OCI-M2 (cell line): ENCODE results near the gene SPATA9.
A peak's percentile ranks its signal among the peaks of the same experiment; 100 is the strongest.
"Not testable (repeated sequence)": the region's sequence is repeated elsewhere in the genome, so short reads cannot be mapped to it uniquely, and the experiment has no call there.

ENCODE experiments used
- DNase-seq: peaks from one replicate; lab custom pipeline; 2025; ENCODE audit not compliant: unreplicated experiment; lab: John Stamatoyannopoulos, UW

SPATA9 gene

DNA sequence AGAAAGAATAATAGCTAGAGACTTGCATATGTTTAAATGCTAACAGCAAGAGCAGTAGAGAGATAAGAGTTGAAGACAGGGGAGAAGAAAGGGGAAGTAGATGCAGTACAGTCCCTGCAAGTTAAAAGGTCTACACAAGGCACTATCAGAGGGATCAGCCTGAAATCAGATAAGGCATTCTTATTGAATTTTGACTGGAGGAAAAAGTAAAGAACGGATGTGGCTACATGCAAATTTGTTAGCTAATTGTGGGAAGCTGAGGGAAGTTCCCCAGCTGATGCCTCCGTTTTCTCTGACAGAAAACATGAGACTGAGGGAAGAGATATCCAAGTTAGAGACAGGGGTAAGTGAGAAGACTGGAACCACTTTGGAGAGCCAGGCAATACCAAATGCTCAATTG lies 35.4 kb upstream of the SPATA9 start:
- peak; percentile 43 for DNase-seq

DNA sequence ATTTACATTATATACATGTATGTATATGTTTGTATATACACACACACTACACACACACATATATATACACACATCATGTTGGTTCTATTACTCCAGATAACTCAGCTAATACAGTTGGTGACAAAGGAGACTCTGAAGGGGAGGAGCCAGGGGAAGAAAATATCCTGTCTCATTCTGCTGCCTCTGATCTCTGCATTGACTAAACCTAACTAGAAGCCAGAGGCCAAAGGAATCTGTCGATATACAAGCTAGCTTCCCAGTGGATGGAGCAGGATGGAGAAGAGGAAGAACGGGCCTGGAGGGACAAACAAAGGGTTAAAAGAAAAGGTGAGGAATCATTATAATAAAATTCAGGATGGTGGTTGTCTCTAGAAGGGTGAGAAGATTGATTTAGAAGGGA lies 34.6 kb upstream of the SPATA9 start:
- DNase-seq: no peak

DNA sequence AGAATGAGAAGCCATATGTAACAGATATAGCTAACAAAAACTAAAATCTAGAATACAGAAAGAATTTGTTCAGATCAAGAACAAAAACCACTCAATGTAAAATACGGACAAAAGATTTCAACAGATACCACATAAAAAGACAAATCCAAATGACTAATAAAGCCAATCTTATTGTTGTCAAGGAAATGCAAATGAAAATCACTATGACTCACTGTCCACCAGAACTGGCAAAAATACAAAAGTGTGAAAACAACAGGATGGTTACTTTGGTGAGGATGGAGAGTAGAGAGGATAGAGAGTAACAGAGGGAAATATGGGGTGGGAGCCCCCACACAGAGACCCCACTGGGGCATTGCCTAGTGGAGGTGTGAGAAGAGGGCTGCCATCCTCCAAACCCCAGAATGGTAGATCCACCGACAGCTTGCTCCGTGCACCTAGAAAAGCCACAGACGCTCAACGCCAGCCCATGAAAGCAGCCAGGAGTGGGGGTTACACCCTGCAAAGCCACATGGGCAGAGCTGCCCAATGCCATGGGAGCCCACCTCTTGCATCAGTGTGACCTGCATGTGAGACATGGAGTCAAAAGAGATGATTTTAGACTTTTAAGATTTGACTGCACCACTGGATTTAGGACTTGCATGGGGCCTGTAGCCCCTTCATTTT lies 33.1 kb upstream of the SPATA9 start:
- no peak for DNase-seq

DNA sequence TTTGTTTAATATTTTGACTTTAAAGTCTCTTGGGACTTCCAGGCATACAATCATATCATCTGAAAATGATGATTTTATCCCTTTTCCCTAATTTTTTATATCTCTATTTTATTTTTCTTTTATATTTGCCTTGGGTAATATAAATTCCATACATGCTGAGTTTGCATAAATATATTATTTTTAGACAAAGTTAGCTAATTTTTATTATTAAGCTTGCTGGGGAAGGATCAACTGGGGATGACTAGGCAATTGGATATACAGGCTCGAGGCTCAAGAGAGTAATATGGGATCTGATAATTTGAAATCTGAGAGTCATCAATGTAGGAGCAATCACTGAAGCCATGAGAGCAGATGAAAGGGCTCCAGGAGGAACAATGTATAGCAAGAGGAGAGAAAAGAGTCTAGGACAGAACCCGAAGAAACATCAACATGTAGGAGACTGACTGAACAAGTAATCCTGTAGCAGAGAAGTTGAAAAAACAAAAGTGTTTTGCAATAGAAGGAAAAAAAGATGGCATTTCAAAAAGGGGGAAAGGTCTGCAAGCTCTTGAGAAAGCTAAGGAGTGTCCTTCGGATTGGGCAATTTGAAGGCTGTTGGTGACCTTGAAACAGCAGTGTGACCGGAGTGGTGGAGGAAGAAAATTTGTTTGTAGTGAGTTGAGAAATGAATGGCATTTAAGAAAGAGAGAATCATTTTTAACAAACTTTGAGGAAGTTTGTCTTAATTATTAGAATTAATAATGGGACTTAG lies 31.3 kb upstream of the SPATA9 start:
- DNase-seq: no peak

DNA sequence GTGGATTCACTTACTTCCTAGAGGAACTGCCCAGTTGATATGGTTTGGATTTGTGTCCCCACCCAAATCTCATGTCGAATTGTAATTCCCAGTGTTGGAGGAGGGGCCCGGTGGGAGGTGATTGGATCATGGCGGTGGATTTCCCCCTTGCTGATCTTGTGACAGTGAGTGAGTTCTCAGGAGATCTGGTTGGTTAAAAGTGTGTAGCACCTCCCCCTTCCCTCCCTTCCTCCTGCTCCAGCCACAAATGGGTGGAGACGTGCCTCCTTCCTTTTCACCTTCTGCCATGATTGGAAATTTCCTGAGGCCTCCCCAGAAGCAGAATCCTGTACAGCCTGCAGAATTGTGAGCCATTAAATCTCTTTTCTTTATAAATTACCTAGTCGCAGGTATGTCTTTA lies 30.5 kb upstream of the SPATA9 start:
- not testable (repeated sequence) for DNase-seq

DNA sequence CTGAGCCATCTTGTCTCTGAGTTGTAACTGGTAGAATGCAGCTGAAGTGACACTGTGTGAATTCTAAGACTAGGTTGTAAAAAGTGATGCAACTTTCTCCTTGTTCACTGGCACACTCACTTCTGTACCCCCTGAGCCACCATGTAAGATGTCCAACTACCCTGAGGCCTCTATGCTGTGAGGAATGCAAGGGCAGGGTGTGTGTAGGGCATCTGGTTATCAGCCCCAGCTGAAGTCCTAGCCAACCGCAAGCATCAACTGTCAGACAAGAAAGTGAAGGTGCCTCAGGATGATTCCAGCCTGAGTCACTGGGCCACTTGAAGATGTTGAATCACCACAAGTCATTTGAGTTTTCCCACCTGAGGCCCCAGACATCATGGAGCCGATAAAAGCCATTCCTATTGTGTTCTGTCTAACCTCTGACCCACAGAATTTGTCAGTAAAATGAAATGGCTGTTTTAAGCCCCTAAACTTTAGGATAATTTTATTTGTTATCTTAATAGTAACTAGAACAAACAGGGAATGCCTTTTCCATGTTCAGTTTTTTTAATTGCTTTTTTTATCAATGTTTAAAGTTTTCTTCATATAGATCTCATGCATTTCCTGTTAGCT lies 29.7 kb upstream of the SPATA9 start:
- peak; percentile 57 for DNase-seq

DNA sequence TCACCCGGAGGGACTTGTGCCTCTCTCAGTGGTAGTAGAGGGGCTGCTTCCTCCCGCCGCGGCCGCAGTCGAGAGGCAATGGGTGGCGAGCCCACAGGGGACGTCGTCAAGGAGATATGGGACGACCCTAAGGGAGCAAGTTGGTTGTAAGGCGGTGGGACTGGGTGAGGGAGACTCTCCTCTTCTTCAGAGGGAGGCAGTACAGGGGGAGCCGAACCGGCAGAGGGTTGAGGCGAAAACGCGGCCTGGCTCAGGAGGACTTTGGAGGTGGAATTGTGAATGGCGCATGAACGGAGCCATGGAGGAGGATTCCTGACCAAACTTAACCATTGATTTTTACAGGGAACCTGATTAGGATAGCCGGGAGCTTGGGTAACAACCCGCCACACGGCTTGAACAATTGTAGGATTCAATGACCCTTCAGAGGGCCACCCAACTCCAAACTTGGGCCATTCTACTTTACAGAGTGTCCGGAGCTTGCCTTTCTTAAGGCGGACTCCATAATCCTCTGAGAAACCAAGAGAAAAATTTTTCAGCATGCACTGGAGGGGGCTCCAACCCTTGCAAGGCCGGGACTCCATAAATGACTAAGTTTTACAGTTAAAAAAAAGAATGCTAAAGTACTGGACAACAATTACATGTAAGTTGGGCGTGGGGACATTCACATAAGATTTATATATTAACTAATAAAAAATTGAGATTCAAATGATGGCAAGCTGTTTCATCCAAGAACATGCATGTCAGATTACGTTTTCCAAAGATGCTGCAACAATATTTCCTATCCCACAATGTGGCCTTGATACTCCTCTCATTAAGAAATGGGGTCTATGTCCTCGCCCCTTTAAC lies 28.9 kb upstream of the SPATA9 start:
- peak; percentile 57 for DNase-seq

DNA sequence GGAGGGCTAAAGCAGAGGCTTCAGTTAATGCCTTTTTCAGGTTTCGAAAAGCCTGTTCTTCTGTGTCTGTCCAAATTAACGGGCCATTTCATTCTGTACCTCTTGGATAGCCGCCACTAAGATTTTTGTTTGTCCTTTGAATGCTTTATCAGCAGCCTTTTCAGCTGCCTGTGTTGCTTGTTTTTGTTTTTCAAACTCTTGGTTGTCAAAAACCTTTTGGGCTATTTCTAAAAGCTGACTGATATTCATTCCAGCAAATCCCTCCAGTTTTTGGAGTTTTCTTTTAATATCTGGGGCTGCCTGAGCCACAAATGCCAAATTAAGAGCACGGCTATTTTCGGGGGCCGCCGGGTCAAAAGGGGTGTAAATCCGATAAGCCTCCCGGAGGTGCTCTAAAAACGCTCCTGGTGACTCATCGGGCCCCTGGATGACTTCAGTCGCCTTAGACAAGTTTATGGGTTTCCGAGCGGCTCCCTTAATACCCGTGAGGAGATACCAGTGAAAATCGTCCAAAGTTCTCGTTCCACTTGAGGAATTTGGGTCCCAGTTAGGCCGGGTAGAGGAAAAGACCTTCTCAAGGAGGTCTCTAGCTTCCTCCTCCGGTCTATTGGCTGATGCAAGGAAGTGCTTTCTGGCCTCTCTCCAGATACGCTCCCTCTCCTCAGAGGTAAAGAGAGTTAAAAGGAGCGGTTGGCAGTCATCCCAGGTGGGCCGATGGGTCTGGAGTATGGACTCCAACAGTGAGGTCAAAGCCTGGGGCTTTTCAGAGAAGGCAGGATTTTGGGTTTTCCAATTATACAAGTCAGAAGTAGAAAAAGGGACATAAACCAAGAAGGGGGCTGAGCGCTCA lies 28.1 kb upstream of the SPATA9 start:
- peak; percentile 43 for DNase-seq

DNA sequence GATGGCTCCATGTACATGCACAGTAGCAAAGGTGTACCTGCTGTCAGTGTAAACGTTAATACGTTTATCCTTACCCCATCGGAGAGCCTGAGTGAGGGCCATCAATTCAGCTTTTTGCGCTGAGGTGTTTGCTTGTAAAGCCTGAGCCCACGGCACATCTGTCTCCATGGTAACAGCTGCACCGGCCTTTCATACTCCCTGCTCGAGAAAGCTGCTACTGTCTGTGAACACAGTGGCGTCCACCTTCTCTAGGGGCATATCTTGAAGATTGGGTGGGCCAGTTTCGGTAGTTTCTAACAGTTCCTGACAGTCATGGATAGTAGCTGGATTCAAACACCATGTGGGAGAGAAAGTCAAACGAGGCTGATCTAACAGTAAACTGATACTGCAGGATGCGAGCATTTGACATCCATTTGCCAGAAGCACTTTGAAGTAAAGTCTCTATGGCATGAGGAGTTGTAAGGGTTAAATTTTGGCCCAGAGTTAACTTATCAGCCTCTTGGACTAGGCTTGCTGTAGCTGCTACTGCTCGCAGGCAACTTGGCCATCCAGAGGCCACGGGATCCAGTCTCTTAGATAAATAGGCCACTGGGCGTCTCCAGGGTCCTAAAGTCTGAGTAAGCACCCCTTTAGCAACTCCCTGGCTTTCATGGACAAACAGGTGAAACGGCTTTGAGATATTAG lies 27.3 kb upstream of the SPATA9 start:
- peak; percentile 12 for DNase-seq

DNA sequence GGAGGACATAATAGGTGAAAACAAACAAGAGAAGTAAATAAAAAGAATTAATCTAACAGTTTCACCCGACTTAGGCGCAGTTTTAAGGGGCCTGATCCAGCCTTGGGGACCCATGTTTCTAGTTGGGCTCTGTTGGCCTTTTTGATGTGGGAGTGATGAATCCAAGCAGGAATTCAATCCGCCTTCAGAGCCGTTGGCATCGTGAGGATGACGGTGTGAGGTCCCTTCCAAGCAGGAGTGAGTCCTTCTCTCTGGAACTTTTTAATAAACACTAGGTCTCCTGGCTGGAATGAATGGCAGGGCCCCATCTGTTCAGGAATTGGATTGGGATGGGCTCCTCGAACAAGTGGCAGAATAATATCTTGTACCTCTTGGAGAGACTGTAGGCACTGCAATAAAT lies 26.1 kb upstream of the SPATA9 start:
- DNase-seq: no peak

DNA sequence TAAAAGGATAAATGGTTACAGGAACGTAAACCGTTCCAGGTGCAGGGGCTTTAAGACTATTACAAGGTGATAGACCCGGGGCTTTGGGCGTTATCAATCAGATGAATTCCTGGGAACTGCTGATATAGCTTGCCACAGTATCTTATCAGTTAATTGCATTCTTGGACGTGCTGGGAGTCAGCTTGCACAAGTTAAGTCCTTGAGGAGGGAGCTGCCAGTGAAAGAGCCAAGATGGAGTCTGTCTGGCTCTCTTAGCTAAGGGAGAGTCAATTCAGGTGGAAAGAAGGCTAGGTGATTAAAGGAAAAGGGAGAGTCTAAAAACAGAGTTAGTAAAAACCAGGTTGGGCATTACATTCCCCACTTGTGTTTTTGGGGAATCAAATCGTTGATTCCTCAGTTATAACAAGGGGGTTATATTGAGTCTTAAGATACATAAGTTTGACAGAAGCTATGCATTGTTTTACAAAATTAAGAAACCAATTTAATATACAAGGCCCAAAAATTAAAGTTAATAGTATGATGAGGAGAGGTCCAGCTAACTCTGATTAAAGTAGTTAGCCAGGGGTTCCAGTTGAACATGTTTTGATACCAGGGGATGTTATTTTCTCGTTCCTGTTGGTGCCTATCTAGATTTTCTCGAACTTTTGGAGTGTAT lies 24.9 kb upstream of the SPATA9 start:
- not testable (repeated sequence) for DNase-seq

DNA sequence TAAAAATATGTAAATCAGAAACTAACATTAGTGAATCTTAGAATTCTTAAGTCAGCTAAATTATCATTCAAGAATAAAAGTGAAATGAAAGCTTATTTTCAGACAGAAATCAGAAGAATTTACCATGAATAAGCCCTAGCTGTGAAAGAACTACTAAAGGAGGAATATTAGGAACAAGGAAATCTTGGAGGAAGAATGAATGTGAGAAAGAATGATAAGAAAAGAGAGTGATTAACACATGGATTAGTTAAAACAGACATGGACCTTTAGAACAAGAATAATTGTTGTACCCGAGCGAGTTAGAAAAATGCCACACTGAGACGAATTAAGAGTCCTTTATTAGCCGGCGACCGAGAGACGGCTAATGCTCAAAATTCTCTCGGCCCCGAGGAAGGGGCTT lies 24.3 kb upstream of the SPATA9 start:
- DNase-seq: no peak

DNA sequence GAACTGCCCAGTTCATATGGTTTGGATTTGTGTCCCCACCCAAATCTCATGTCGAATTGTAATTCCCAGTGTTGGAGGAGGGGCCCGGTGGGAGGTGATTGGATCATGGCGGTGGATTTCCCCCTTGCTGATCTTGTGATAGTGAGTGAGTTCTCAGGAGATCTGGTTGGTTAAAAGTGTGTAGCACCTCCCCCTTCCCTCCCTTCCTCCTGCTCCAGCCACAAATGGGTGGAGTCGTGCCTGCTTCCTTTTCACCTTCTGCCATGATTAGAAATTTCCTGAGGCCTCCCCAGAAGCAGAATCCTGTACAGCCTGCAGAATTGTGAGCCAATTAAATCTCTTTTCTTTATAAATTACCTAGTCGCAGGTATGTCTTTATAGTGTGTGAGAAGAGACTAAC lies 23.4 kb upstream of the SPATA9 start:
- not testable (repeated sequence) for DNase-seq

DNA sequence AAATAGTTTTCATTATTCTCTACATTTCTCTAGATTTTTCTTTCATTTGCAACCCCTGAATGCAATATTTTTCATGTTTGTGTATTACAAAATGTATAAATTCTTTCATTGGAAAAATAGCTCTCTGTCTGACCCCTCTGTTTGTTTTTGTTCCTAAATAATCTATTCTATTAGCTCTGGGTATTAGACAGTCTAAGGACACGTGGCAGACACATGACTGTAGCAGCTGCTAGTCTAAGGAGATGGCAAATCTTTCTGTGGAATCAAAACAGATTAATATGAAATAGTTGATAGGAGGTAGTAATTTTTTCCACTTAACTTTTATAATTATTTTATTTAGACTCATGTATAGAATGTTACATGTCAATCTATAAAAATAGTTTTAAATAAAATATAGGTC lies 21.4 kb upstream of the SPATA9 start:
- DNase-seq: no peak

DNA sequence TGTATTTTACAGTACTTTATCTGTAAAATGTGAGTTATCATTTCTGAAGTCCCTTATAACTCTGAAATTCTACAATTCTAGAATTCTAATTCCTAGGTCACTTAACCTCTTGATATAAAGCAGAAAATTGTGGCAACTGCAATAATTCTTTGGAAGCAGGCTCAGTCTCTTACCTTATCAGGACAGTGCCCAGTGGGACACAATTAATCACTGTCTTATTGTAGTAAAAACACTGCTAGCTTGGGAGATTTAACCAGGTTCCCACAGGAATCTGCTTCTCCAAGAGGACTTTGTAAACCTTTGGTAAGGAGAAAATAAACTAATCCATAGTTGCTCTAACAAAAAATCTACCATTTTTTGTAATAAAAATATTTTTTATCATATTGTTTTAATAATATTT lies 18.3 kb upstream of the SPATA9 start:
- no peak for DNase-seq

DNA sequence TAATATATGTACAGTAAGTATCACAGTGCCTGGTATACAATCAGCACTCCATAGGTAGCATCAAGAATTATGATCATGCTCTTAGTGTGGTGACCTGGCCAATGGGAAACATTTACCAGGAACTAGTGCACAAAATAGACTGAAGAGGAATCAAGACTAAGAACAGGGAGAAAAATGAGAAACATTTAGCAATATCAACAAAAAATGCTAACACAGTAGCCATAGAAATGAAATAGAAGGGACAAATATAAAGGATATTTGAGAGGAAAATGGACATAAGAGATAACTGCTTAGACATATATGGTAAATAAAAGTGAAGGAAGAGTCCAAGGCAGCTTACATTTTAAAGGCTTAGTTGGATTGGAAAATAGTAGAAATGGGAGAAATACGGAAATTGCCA lies 16.5 kb upstream of the SPATA9 start:
- DNase-seq: no peak

DNA sequence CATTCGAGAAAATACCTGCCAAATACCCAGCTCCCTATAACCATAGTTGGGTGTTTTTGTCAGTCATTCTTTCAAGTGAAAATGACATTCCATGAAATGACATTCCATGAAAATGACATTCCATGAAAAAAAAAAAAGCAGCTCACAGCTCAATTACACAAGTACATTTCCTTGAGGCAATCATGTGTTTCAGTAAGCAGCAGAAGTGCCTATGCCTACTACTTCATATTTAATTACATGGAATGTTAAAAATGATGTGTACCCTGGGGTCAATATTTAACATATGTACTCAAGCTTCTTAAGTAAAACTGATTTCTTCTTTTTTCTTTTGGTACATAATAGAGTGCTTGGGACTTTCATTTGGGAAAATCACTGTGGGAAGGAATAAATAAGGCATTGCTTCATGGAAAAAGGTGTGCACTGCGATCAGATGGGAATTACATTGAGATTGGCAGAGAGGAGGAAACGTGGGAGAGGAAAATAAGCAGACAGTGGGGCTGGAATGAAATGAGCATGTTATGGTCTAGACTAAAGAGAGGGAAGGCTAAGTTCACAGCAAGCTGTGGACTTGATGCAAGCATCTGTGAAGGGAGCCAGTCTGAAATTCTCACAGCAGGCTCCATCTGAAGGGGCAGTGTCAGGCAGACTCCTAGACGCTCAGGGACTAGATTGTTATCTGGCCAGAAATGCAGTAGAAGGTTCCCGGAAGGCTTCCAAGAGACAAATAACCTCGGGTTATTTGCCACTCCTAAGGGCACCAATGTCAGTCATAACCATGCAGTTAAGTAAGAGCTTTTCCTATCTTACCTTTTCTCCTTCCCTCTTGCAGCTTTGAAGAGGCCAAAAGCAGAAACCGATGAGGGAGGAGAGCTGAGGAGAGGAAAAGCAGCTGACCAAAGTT lies 15.2 kb upstream of the SPATA9 start:
- DNase-seq: no peak

DNA sequence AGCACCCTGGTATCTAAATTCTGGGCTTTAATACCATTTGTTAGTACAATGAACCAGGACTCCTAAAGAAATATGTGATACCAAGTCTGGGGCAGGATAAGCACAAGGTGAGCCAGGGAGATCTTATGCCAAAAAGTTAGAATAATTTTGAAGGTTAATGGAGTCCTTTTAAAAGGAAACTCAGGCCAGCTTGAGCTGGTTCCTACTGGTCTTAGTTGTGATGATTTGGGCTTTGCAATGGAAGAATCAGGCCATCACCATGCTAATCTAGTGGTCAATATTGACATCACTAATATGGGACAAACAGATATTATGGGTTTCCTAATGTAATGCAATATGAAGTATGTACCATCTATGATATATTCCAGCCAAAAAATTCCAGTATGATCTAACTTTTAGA lies 7.5 kb upstream of the SPATA9 start:
- DNase-seq: no peak
